WTC11 (cell line): ENCODE results near the gene ANKRD23. TPM values are rescaled to one million over a fixed set of nuclear protein-coding genes. Genes with fewer than 3 reads are reported as not detected.

Experiments used
- ATAC-seq: fragments of 200-7000 bp; cut with Tn5 transposase; 2 replicates; pipeline ENCODE4 v1.10.0; 2021; ENCODE audit warnings: mild to moderate bottlenecking, moderate library complexity
- CTCF ChIA-PET: fragments of 300-600 bp; sonication (Branson Sonifier 250); formaldehyde crosslinking; loops from one replicate; lab custom pipeline; 2021; ENCODE audit warnings: antibody characterized with exemption; lab: Charles Lee
- POLR2A ChIA-PET: fragments of 350-600 bp; sonication (Branson Sonifier 250); formaldehyde crosslinking; loops from one replicate; lab custom pipeline; 2021; ENCODE audit warnings: antibody characterized with exemption; lab: Charles Lee
- DNase-seq: peaks from one replicate; pipeline ENCODE4 v3.0.0; 2021; ENCODE audit warnings: low spot score
- H3K27ac Mint-ChIP-seq: 2 replicates; pipeline ENCODE4 v1.8.0; 2021; ENCODE audit warnings: mixed read lengths
- H3K27me3 Mint-ChIP-seq: 2 replicates; pipeline ENCODE4 v1.8.0; 2021; ENCODE audit warnings: low read depth, mild to moderate bottlenecking, moderate library complexity, mixed read lengths
- H3K36me3 Mint-ChIP-seq: 2 replicates; pipeline ENCODE4 v1.8.0; 2021; ENCODE audit warnings: mixed read lengths
- H3K4me1 Mint-ChIP-seq: 2 replicates; pipeline ENCODE4 v1.8.0; 2022; ENCODE audit warnings: mixed read lengths
- H3K4me3 Mint-ChIP-seq: 2 replicates; pipeline ENCODE4 v1.8.0; 2021; ENCODE audit warnings: mild to moderate bottlenecking, moderate library complexity, mixed read lengths
- H3K9me3 Mint-ChIP-seq: 2 replicates; pipeline ENCODE4 v1.8.0; 2021; ENCODE audit warnings: mixed read lengths
- CBFB ChIP-seq: sonication (generic); formaldehyde crosslinking; IDR thresholded peaks from 2 replicates; pipeline ENCODE4 v1.8.1; 2022; ENCODE audit warnings: mild to moderate bottlenecking, low read depth, missing genetic modification reagents
- ELF4 ChIP-seq: sonication (generic); formaldehyde crosslinking; IDR thresholded peaks from 2 replicates; pipeline ENCODE4 v1.8.1; 2022; ENCODE audit warnings: low read depth, mild to moderate bottlenecking, moderate library complexity, missing genetic modification reagents
- FOXK1 ChIP-seq: sonication (generic); formaldehyde crosslinking; IDR thresholded peaks from 2 replicates; pipeline ENCODE4 v1.8.0; 2022; ENCODE audit warnings: mild to moderate bottlenecking, moderate library complexity, missing genetic modification reagents
- HMGA2 ChIP-seq: fragments of 250-450 bp; sonication (Bioruptor Pico); IDR thresholded peaks from 2 replicates; pipeline ENCODE4 v1.4.0; 2021; ENCODE audit warnings: mild to moderate bottlenecking, moderate library complexity
- IRF1 ChIP-seq: sonication (generic); formaldehyde crosslinking; IDR thresholded peaks from 2 replicates; pipeline ENCODE4 v1.8.0; 2023; ENCODE audit warnings: missing genetic modification reagents
- MYBL2 ChIP-seq: sonication (generic); formaldehyde crosslinking; IDR thresholded peaks from 2 replicates; pipeline ENCODE4 v1.8.1; 2023; ENCODE audit warnings: mild to moderate bottlenecking, moderate library complexity, missing genetic modification reagents
- NFE2L1 ChIP-seq: sonication (generic); formaldehyde crosslinking; IDR thresholded peaks from 2 replicates; pipeline ENCODE4 v1.8.1; 2023; ENCODE audit warnings: missing genetic modification reagents
- NR1H2 ChIP-seq: sonication (generic); formaldehyde crosslinking; IDR thresholded peaks from 2 replicates; pipeline ENCODE4 v1.9.0; 2021; ENCODE audit warnings: mild to moderate bottlenecking, moderate library complexity, missing genetic modification reagents
- PREB ChIP-seq: sonication (generic); formaldehyde crosslinking; IDR thresholded peaks from 2 replicates; pipeline ENCODE4 v1.8.1; 2022; ENCODE audit warnings: mild to moderate bottlenecking, missing genetic modification reagents, moderate library complexity, borderline replicate concordance
- SMAD3 ChIP-seq: sonication (generic); formaldehyde crosslinking; IDR thresholded peaks from 2 replicates; pipeline ENCODE4 v1.8.0; 2022; ENCODE audit warnings: missing genetic modification reagents, mild to moderate bottlenecking, borderline replicate concordance
- STAT6 ChIP-seq: sonication (generic); formaldehyde crosslinking; conservative IDR thresholded peaks from 2 replicates; pipeline ENCODE4 v1.8.1; 2023; ENCODE audit warnings: mild to moderate bottlenecking, low read depth, missing genetic modification reagents, moderate library complexity
- TEAD1 ChIP-seq: sonication (generic); formaldehyde crosslinking; IDR thresholded peaks from 2 replicates; pipeline ENCODE4 v1.8.0; 2022; ENCODE audit warnings: mild to moderate bottlenecking, missing genetic modification reagents
- USF1 ChIP-seq: sonication (generic); formaldehyde crosslinking; IDR thresholded peaks from 2 replicates; pipeline ENCODE4 v1.8.0; 2022; ENCODE audit warnings: mild to moderate bottlenecking, missing genetic modification reagents
- ZNF281 ChIP-seq: sonication (generic); formaldehyde crosslinking; IDR thresholded peaks from 2 replicates; pipeline ENCODE4 v1.8.0; 2023; ENCODE audit warnings: mild to moderate bottlenecking, missing genetic modification reagents
- ZNF423 ChIP-seq: fragments of 250-450 bp; sonication (Bioruptor Pico); IDR thresholded peaks from 2 replicates; pipeline ENCODE4 v2.1.2; 2022; ENCODE audit warnings: mild to moderate bottlenecking, moderate library complexity
- ZNF532 ChIP-seq: fragments of 250-450 bp; sonication (Bioruptor Pico); IDR thresholded peaks from 2 replicates; pipeline ENCODE4 v1.9.0; 2021; ENCODE audit warnings: mild to moderate bottlenecking, borderline replicate concordance
- total RNA-seq: library from RNA; stranded (reverse); gene quantifications from 3 replicates; pipeline ENCODE4 v1.2.3, GENCODE V29; 2021

The ANKRD23 gene
- total RNA-seq, 1 experiment from 2014 or later, result 3.2 TPM

- TF ChIP-seq ELF4 (CRISPR knock-in tag) (no peak), FOXK1 (CRISPR knock-in tag) (peak; percentile 82; the same call in 1 of the 2 replicates), TEAD1 (CRISPR knock-in tag) (peak; percentile 52; the same call in 1 of the 2 replicates), MYBL2 (CRISPR knock-in tag) (no peak), PREB (CRISPR knock-in tag) (no peak), HMGA2 (CRISPR knock-in tag) (no peak), SMAD3 (CRISPR knock-in tag) (no peak), ZNF532 (CRISPR knock-in tag) (0 out of 2 replicates have a peak, but pooled peaks have one; percentile 23)
- TF ChIP-seq, all 79 proteins: peak for 3
- CTCF ChIA-PET, result interaction anchor here (0.6 to 3.4 kb wide), 14 partner anchors 10 to 283 kb away, joined by 3 to 32 read pairs (median 6); partner anchors contain the start of genes ANKRD36, ANKRD39 and CNNM3
- ATAC-seq, result peak; percentile 94
- Mint-ChIP-seq H3K27ac (peak overlapping the region; percentile 98), H3K4me3 (peak overlapping the region; percentile 64), H3K36me3 (peaks cover 61% of the 10 kb centered on the region), H3K27me3 (no peaks in the 10 kb centered on the region), H3K9me3 (no peaks in the 10 kb centered on the region), H3K4me1 (peaks cover 27% of the 10 kb centered on the region)
- DNase-seq, result peak; percentile 77
- POLR2A ChIA-PET, result interaction anchor here (0.6 to 1.5 kb wide), 4 partner anchors 10 to 527 kb away, joined by 3 to 4 read pairs (median 3); partner anchors contain the start of genes CNNM3 and SNRNP200
Measured at GRCh38 chr2:96832754-96833507, 10.9 kb downstream of the ANKRD23 start.

- ChIA-PET CTCF (interaction anchor here (1.0 to 3.4 kb wide), 11 partner anchors 10 to 282 kb away, joined by 3 to 32 read pairs (median 7); partner anchors contain the start of genes ANKRD36, ANKRD39 and CNNM3), POLR2A (interaction anchor here (1.2 to 1.5 kb wide), 3 partner anchors 16 to 527 kb away, joined by 3 to 4 read pairs (median 3); partner anchors contain the start of genes CNNM3 and SNRNP200)
- H3K4me3 Mint-ChIP-seq, result peak overlapping the region; percentile 11; the same call in 1 of the 2 replicates
- no peak for DNase-seq
- H3K27ac Mint-ChIP-seq, result peak overlapping the region; percentile 90
- peaks cover 65% of the 10 kb centered on the region for H3K36me3 Mint-ChIP-seq
- TF ChIP-seq ZNF281 (CRISPR knock-in tag), result no peak
- TF ChIP-seq, all 79 proteins: peak for 0
- H3K9me3 Mint-ChIP-seq, result no peaks in the 10 kb centered on the region
- H3K4me1 Mint-ChIP-seq, result peaks cover 26% of the 10 kb centered on the region
- peak; percentile 18; the same call in 1 of the 2 replicates for ATAC-seq
- H3K27me3 Mint-ChIP-seq, result no peaks in the 10 kb centered on the region
Measured at GRCh38 chr2:96832408-96832753, 11.4 kb downstream of the ANKRD23 start.

- H3K9me3 Mint-ChIP-seq, result no peaks in the 10 kb centered on the region
- DNase-seq (no peak), ATAC-seq (peak; percentile 5; the same call in 1 of the 2 replicates)
- POLR2A ChIA-PET, result no interaction called here
- peaks cover 60% of the 10 kb centered on the region for H3K36me3 Mint-ChIP-seq
- H3K27me3 Mint-ChIP-seq, result no peaks in the 10 kb centered on the region
- H3K4me1 Mint-ChIP-seq, result peaks cover 21% of the 10 kb centered on the region
- no peak overlapping the region for H3K4me3 Mint-ChIP-seq
- TF ChIP-seq CBFB, result no peak
- TF ChIP-seq ZNF423 (CRISPR knock-in tag), result no peak
- TF ChIP-seq NR1H2 (CRISPR knock-in tag), result no peak
- no peak for TF ChIP-seq USF1
- TF ChIP-seq STAT6 (CRISPR knock-in tag), result no peak
- no peak for TF ChIP-seq NFE2L1 (CRISPR knock-in tag)
- no peak for TF ChIP-seq IRF1
- CTCF ChIA-PET, result interaction anchor here (1.0 to 3.4 kb wide), 6 partner anchors 16 to 282 kb away, joined by 3 to 32 read pairs (median 8); partner anchors contain the start of genes ANKRD39 and CNNM3
- peak overlapping the region; percentile 90 for H3K27ac Mint-ChIP-seq
Measured at GRCh38 chr2:96831679-96832078, 12.1 kb downstream of the ANKRD23 start.
